H9 (cell line): ENCODE results near the gene MRAP2. TPM values are rescaled to one million over a fixed set of nuclear protein-coding genes. Genes with fewer than 3 reads are reported as not detected.
"Not testable (repeated sequence)": the region's sequence is repeated elsewhere in the genome, so short reads cannot be mapped to it uniquely, and the experiment has no call there.

Source experiments
- DNase-seq: peaks from one replicate; pipeline ENCODE4 v3.0.0-alpha.2; 2017
- H2AFZ ChIP-seq: one replicate; pipeline ENCODE4 v1.6.1; 2013; ENCODE audit warnings: mild to moderate bottlenecking, low read length, control low read depth, moderate library complexity
- H2AK5ac ChIP-seq: 2 replicates; pipeline ENCODE4 v1.6.1; 2013; ENCODE audit warnings: low read length, control low read depth, mixed read lengths; ENCODE audit not compliant: insufficient read length
- H2BK120ac ChIP-seq: one replicate; pipeline ENCODE4 v1.6.1; 2013; ENCODE audit warnings: low read depth, mild to moderate bottlenecking, low read length, control low read depth, inconsistent platforms; ENCODE audit not compliant: poor library complexity, severe bottlenecking
- H2BK12ac ChIP-seq: 2 replicates; pipeline ENCODE4 v1.6.1; 2013; ENCODE audit warnings: low read length, control low read depth, mixed read lengths, low read depth; ENCODE audit not compliant: insufficient read length
- H2BK15ac ChIP-seq: 2 replicates; pipeline ENCODE4 v1.6.1; 2013; ENCODE audit warnings: low read depth, low read length, control low read depth
- H2BK20ac ChIP-seq: one replicate; pipeline ENCODE4 v1.6.1; 2013; ENCODE audit warnings: low read depth, mild to moderate bottlenecking, low read length, control low read depth, inconsistent platforms; ENCODE audit not compliant: poor library complexity, severe bottlenecking
- H2BK5ac ChIP-seq: 2 replicates; pipeline ENCODE4 v1.6.1; 2013; ENCODE audit warnings: low read length, control low read depth, mixed read lengths; ENCODE audit not compliant: insufficient read length
- H3K14ac ChIP-seq: 2 replicates; pipeline ENCODE4 v1.6.1; 2013; ENCODE audit warnings: low read length, control low read depth; ENCODE audit not compliant: insufficient read depth
- H3K18ac ChIP-seq: 2 replicates; pipeline ENCODE4 v1.6.1; 2013; ENCODE audit warnings: low read depth, mild to moderate bottlenecking, mixed read lengths, low read length, control low read depth; ENCODE audit not compliant: insufficient read length
- H3K23ac ChIP-seq: 2 replicates; pipeline ENCODE4 v1.6.1; 2013; ENCODE audit warnings: low read length, control low read depth, mixed read lengths, low read depth; ENCODE audit not compliant: insufficient read length
- H3K23me2 ChIP-seq: 2 replicates; pipeline ENCODE4 v1.6.1; 2013; ENCODE audit warnings: low read depth, mild to moderate bottlenecking, mixed read lengths, low read length, control low read depth; ENCODE audit not compliant: insufficient read length, poor library complexity, severe bottlenecking
- H3K27ac ChIP-seq: 2 replicates; pipeline ENCODE4 v1.5.1; 2013; ENCODE audit warnings: low read length, control low read depth, mixed read lengths, low read depth; ENCODE audit not compliant: insufficient read length
- H3K27me3 ChIP-seq: 2 replicates; pipeline ENCODE4 v1.6.1; 2013; ENCODE audit warnings: low read length, control low read depth, inconsistent platforms; ENCODE audit not compliant: insufficient read depth
- H3K4ac ChIP-seq: 2 replicates; pipeline ENCODE4 v1.6.1; 2013; ENCODE audit warnings: low read depth, mild to moderate bottlenecking, control low read depth, inconsistent platforms, low read length, moderate library complexity
- H3K4me1 ChIP-seq: 2 replicates; pipeline ENCODE4 v1.6.1; 2013; ENCODE audit warnings: low read length, control low read depth, inconsistent platforms; ENCODE audit not compliant: insufficient read depth
- H3K4me2 ChIP-seq: 2 replicates; pipeline ENCODE4 v1.6.1; 2013; ENCODE audit warnings: low read length, control low read depth, mixed read lengths; ENCODE audit not compliant: insufficient read length, insufficient read depth
- H3K56ac ChIP-seq: 2 replicates; pipeline ENCODE4 v1.6.1; 2013; ENCODE audit warnings: low read depth, mild to moderate bottlenecking, mixed read lengths, low read length, control low read depth; ENCODE audit not compliant: insufficient read length
- H3K79me1 ChIP-seq: 2 replicates; pipeline ENCODE4 v1.6.1; 2013; ENCODE audit warnings: low read depth, mild to moderate bottlenecking, moderate library complexity, low read length, control low read depth, inconsistent platforms; ENCODE audit not compliant: insufficient read depth, poor library complexity, severe bottlenecking
- H3K79me2 ChIP-seq: 2 replicates; pipeline ENCODE4 v1.6.1; 2013; ENCODE audit warnings: low read length, control low read depth, inconsistent platforms; ENCODE audit not compliant: insufficient read depth
- H3K9ac ChIP-seq: 2 replicates; pipeline ENCODE4 v1.6.1; 2013; ENCODE audit warnings: low read length, control low read depth, mixed read lengths; ENCODE audit not compliant: insufficient read length; ENCODE audit errors: extremely low read depth
- H3K9me3 ChIP-seq: one replicate; pipeline ENCODE4 v1.6.1; 2013; ENCODE audit warnings: low read depth, low read length, inconsistent platforms; ENCODE audit not compliant: control insufficient read depth
- H3T11ph ChIP-seq: one replicate; pipeline ENCODE4 v1.6.1; 2013; ENCODE audit warnings: mild to moderate bottlenecking, low read length, control low read depth, inconsistent platforms
- H4K20me1 ChIP-seq: one replicate; pipeline ENCODE4 v1.6.1; 2013; ENCODE audit not compliant: control insufficient read depth, insufficient read length, insufficient read depth
- H4K5ac ChIP-seq: 2 replicates; pipeline ENCODE4 v1.6.1; 2013; ENCODE audit warnings: low read depth, mild to moderate bottlenecking, mixed read lengths, low read length, control low read depth; ENCODE audit not compliant: insufficient read length
- H4K8ac ChIP-seq: replicated peaks from 2 replicates; pipeline ENCODE4 v1.6.1; 2013; ENCODE audit warnings: low read length, control low read depth, mixed read lengths, low read depth; ENCODE audit not compliant: insufficient read length
- H4K91ac ChIP-seq: 2 replicates; pipeline ENCODE4 v1.6.1; 2013; ENCODE audit warnings: low read depth, mild to moderate bottlenecking, moderate library complexity, mixed read lengths, low read length, control low read depth; ENCODE audit not compliant: insufficient read length
- H3K27ac Mint-ChIP-seq, 3 experiments: 2 replicates in 2 of 3; 3 replicates in 1 of 3; pipeline ENCODE4 v1.8.0; 2020 to 2021; ENCODE audit warnings: mixed read lengths in 3 of 3, mild to moderate bottlenecking in 1 of 3, moderate library complexity in 1 of 3
- H3K27me3 Mint-ChIP-seq: 2 replicates; pipeline ENCODE4 v1.8.0; 2021; ENCODE audit warnings: low read depth, mild to moderate bottlenecking, moderate library complexity, mixed read lengths
- H3K36me3 Mint-ChIP-seq, 3 experiments: 2 replicates in 2 of 3; 3 replicates in 1 of 3; pipeline ENCODE4 v1.8.0; 2020 to 2021; ENCODE audit warnings: low read depth in 3 of 3, mixed read lengths in 3 of 3; ENCODE audit not compliant: insufficient read depth in 1 of 3
- H3K4me1 Mint-ChIP-seq, 2 experiments: 2 replicates each; pipeline ENCODE4 v1.8.0; 2020; ENCODE audit warnings: mixed read lengths in 2 of 2
- H3K4me3 Mint-ChIP-seq, 2 experiments: 2 replicates in 1 of 2; 3 replicates in 1 of 2; pipeline ENCODE4 v1.8.0; 2020 to 2021; ENCODE audit warnings: mild to moderate bottlenecking in 2 of 2, mixed read lengths in 2 of 2, moderate library complexity in 1 of 2
- H3K9me3 Mint-ChIP-seq, 2 experiments: 2 replicates in 1 of 2; 3 replicates in 1 of 2; pipeline ENCODE4 v1.8.0; 2020; ENCODE audit warnings: mild to moderate bottlenecking in 2 of 2, mixed read lengths in 2 of 2, moderate library complexity in 1 of 2
- CTCF ChIP-seq: fragments of 200-600 bp; sonication (generic); conservative IDR thresholded peaks from 3 replicates; pipeline ENCODE4 v1.8.0; 2021; ENCODE audit warnings: antibody characterized with exemption, mild to moderate bottlenecking
- WGBS: extraction: QIAGEN DNeasy Blood & Tissue Kit; methylation state at CpG from one replicate; pipeline ENCODE4 v1.1.7; 2013; ENCODE audit warnings: missing lambda C conversion rate, low lambda C conversion rate, mixed read lengths; ENCODE audit not compliant: insufficient read length; ENCODE audit errors: extremely low coverage; 5-methylcytosine and 5-hydroxymethylcytosine counted together
- total RNA-seq: library from RNA; stranded (reverse); gene quantifications from 2 replicates; pipeline ENCODE4 v1.2.1, GENCODE V29; 2021

Gene MRAP2
- total RNA-seq, 1 experiment from 2014 or later, result 8.0 TPM

GRCh38 chr6:84028350-84028749, 5.2 kb upstream of the MRAP2 start:
- Histone ChIP-seq H3K79me1 (no peaks in the 10 kb centered on the region), H3K4ac (no peak overlapping the region), H2BK5ac (no peak overlapping the region), H4K8ac (no peak overlapping the region), H3K4me1 (no peaks in the 10 kb centered on the region), H3K4me2 (no peak overlapping the region), H2BK20ac (no peak overlapping the region), H3K23me2 (no peaks in the 10 kb centered on the region), H3K23ac (no peak overlapping the region), H4K20me1 (no peaks in the 10 kb centered on the region), H3K79me2 (no peaks in the 10 kb centered on the region), H4K5ac (no peak overlapping the region), H2BK12ac (no peak overlapping the region), H2BK15ac (no peak overlapping the region), H3K56ac (no peak overlapping the region), H2BK120ac (no peak overlapping the region), H3T11ph (no peak overlapping the region), H3K14ac (no peak overlapping the region), H3K27ac (no peak overlapping the region), H3K27me3 (no peaks in the 10 kb centered on the region), H3K18ac (no peak overlapping the region), H2AK5ac (no peak overlapping the region), H4K91ac (no peak overlapping the region), H2AFZ (no peak overlapping the region), H3K9me3 (no peaks in the 10 kb centered on the region), H3K9ac (no peak overlapping the region)
- H3K27ac Mint-ChIP-seq, result no peak overlapping the region
- peaks cover 3% of the 10 kb centered on the region in 2 experiments; a peak in 3 of 5 replicates for H3K9me3 Mint-ChIP-seq
- peaks cover 0 to 4% (median 1%) of the 10 kb centered on the region in 3 experiments; a peak in 1 of 7 replicates for H3K36me3 Mint-ChIP-seq
- H3K4me1 Mint-ChIP-seq, result peaks cover 7 to 8% of the 10 kb centered on the region in 2 experiments
- no peak for DNase-seq
- peaks cover 15% of the 10 kb centered on the region for H3K27me3 Mint-ChIP-seq
- TF ChIP-seq CTCF, result no peak
- WGBS, result no CpG with 5 or more reads among the region's 1 CpG
- no peak overlapping the region for H3K4me3 Mint-ChIP-seq

- H2BK20ac ChIP-seq, H4K8ac ChIP-seq, H2BK5ac ChIP-seq, H3K23me2 ChIP-seq, H3K27ac ChIP-seq, H3K56ac ChIP-seq, H3T11ph ChIP-seq, H3K18ac ChIP-seq, H3K23ac ChIP-seq, H3K4me1 ChIP-seq, H4K20me1 ChIP-seq, H3K27me3 ChIP-seq, H4K91ac ChIP-seq, H2BK12ac ChIP-seq, H3K79me2 ChIP-seq, H4K5ac ChIP-seq, H3K4me2 ChIP-seq, H2BK120ac ChIP-seq, DNase-seq, H3K9ac ChIP-seq, H3K27ac Mint-ChIP-seq, H2BK15ac ChIP-seq, H3K9me3 ChIP-seq, H2AFZ ChIP-seq, H3K4ac ChIP-seq, H3K79me1 ChIP-seq, H2AK5ac ChIP-seq, H3K14ac ChIP-seq, H3K4me3 Mint-ChIP-seq: not testable (repeated sequence)
- Mint-ChIP-seq H3K4me1 (peaks cover 21 to 25% of the 10 kb centered on the region in 2 experiments), H3K36me3 (peaks cover 9 to 15% (median 9%) of the 10 kb centered on the region in 3 experiments), H3K9me3 (peaks cover 10 to 13% of the 10 kb centered on the region in 2 experiments), H3K27me3 (peaks cover 20% of the 10 kb centered on the region)
- WGBS, result no CpG with 5 or more reads among the region's 3 CpGs
These were observed 1.6 kb upstream of the MRAP2 start for GRCh38 chr6:84032000-84032399.
